Activated B cell treated with CpG ODN at 0.5 μM for 24 hours (primary cell): ENCODE results near the gene STRIT1. TPM values are rescaled to one million over a fixed set of nuclear protein-coding genes. Genes with fewer than 3 reads are reported as not detected.

Experiments
- ATAC-seq: fragments of 200-7000 bp; cut with Tn5 transposase; one replicate; pipeline ENCODE4 v1.10.0; 2021; ENCODE audit warnings: low read depth, mild to moderate bottlenecking, moderate library complexity
- CTCF ChIA-PET: fragments of 350-600 bp; sonication (Branson Sonifier 250); formaldehyde crosslinking; loops from one replicate; lab custom pipeline; 2021; ENCODE audit warnings: antibody characterized with exemption; lab: Charles Lee
- POLR2A ChIA-PET: fragments of 350-600 bp; sonication (Branson Sonifier 250); formaldehyde crosslinking; loops from one replicate; lab custom pipeline; 2021; ENCODE audit warnings: antibody characterized with exemption; lab: Charles Lee
- DNase-seq: peaks from one replicate; pipeline ENCODE4 v3.0.0; 2022
- H3K27ac Mint-ChIP-seq: one replicate; pipeline ENCODE4 v1.8.0; 2020; ENCODE audit warnings: mixed read lengths
- H3K27me3 Mint-ChIP-seq: one replicate; pipeline ENCODE4 v1.8.0; 2021; ENCODE audit warnings: mixed read lengths
- H3K36me3 Mint-ChIP-seq: one replicate; pipeline ENCODE4 v1.8.0; 2021; ENCODE audit warnings: low read depth, mixed read lengths
- H3K4me1 Mint-ChIP-seq: one replicate; pipeline ENCODE4 v1.8.0; 2021; ENCODE audit warnings: mixed read lengths
- H3K4me3 Mint-ChIP-seq: one replicate; pipeline ENCODE4 v1.8.0; 2020; ENCODE audit warnings: mild to moderate bottlenecking, mixed read lengths
- H3K9me3 Mint-ChIP-seq: one replicate; pipeline ENCODE4 v1.8.0; 2020; ENCODE audit warnings: mixed read lengths
- intact Hi-C: fragments of 100-400 bp; cut with micrococcal nuclease; formaldehyde crosslinking; loops from one replicate; pipeline ENCODE4 v1.15.1; 2024
- total RNA-seq: library from RNA; stranded (reverse); gene quantifications from 2 replicates; pipeline ENCODE4 v1.2.3, GENCODE V29; 2022
- TF ChIP-seq, protein P1 (sequence below): fragments of 200-600 bp; IDR thresholded peaks from one replicate; pipeline ENCODE4 v1.8.0; 2022; ENCODE audit warnings: antibody characterized with exemption, mild to moderate bottlenecking

The STRIT1 gene
- total RNA-seq, 1 donor from 2014 or later: not detected

- no peak for ATAC-seq
- TF ChIP-seq, protein P1, sequence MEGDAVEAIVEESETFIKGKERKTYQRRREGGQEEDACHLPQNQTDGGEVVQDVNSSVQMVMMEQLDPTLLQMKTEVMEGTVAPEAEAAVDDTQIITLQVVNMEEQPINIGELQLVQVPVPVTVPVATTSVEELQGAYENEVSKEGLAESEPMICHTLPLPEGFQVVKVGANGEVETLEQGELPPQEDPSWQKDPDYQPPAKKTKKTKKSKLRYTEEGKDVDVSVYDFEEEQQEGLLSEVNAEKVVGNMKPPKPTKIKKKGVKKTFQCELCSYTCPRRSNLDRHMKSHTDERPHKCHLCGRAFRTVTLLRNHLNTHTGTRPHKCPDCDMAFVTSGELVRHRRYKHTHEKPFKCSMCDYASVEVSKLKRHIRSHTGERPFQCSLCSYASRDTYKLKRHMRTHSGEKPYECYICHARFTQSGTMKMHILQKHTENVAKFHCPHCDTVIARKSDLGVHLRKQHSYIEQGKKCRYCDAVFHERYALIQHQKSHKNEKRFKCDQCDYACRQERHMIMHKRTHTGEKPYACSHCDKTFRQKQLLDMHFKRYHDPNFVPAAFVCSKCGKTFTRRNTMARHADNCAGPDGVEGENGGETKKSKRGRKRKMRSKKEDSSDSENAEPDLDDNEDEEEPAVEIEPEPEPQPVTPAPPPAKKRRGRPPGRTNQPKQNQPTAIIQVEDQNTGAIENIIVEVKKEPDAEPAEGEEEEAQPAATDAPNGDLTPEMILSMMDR: no peak
- Mint-ChIP-seq H3K4me3 (no peak overlapping the region), H3K9me3 (no peaks in the 10 kb centered on the region), H3K36me3 (no peaks in the 10 kb centered on the region), H3K27me3 (no peaks in the 10 kb centered on the region), H3K4me1 (no peaks in the 10 kb centered on the region), H3K27ac (no peak overlapping the region)
- intact Hi-C loops: no loop called here
- ChIA-PET CTCF (interaction anchor here (1.2 kb wide), 1 partner anchor 362 kb away, joined by 3 read pairs; no protein-coding TSS in a partner anchor), POLR2A (no interaction called here)
- DNase-seq: no peak
Observed at GRCh38 chr3:155316426-155316825, 22.9 kb upstream of the STRIT1 start.

DNA sequence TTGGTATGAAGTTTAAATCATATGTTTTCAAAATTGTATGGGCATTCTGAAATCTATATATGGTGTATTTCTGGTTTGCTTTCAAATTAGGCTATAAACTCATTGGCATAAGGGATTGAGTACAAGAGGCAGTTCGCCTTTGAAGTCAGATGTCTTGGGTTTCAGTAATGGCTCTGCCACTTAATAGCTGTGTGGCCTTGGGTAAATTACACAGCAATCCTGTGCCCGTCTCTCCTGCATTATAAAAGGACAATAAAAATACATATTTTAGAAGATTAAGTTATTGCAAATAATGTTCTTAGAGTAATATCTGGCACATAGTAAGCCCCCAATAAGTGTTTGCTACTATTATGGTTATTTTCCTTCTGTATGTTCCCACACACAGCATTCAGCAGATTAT lies 20.4 kb upstream of the STRIT1 start:
- ATAC-seq: no peak
- Mint-ChIP-seq H3K27me3 (no peaks in the 10 kb centered on the region), H3K4me1 (no peaks in the 10 kb centered on the region), H3K9me3 (no peaks in the 10 kb centered on the region), H3K27ac (no peak overlapping the region), H3K36me3 (no peaks in the 10 kb centered on the region), H3K4me3 (no peak overlapping the region)
- TF ChIP-seq, protein P1: no peak
- POLR2A ChIA-PET: no interaction called here
- intact Hi-C loops: no loop called here
- CTCF ChIA-PET: no interaction called here
- no peak for DNase-seq

GRCh38 chr3:155313300-155313699 lies 19.8 kb upstream of the STRIT1 start:
- H3K27me3 Mint-ChIP-seq: no peaks in the 10 kb centered on the region
- TF ChIP-seq, protein P1: no peak
- H3K9me3 Mint-ChIP-seq: no peaks in the 10 kb centered on the region
- no peak overlapping the region for H3K4me3 Mint-ChIP-seq
- ATAC-seq (no peak), DNase-seq (no peak)
- intact Hi-C loops: no loop called here
- no peak overlapping the region for H3K27ac Mint-ChIP-seq
- H3K4me1 Mint-ChIP-seq: no peaks in the 10 kb centered on the region
- ChIA-PET CTCF (no interaction called here), POLR2A (no interaction called here)
- H3K36me3 Mint-ChIP-seq: no peaks in the 10 kb centered on the region

- CTCF ChIA-PET: no interaction called here
Observed at GRCh38 chr3:155312781-155313180, 19.3 kb upstream of the STRIT1 start.

GRCh38 chr3:155309581-155309980 lies 16.1 kb upstream of the STRIT1 start:
- ATAC-seq (no peak), DNase-seq (no peak)
- no peak overlapping the region for H3K27ac Mint-ChIP-seq
- H3K9me3 Mint-ChIP-seq: no peaks in the 10 kb centered on the region
- H3K4me3 Mint-ChIP-seq: no peak overlapping the region
- POLR2A ChIA-PET: no interaction called here
- H3K27me3 Mint-ChIP-seq: no peaks in the 10 kb centered on the region
- CTCF ChIA-PET: no interaction called here
- intact Hi-C loops: no loop called here
- TF ChIP-seq, protein P1: no peak
- H3K36me3 Mint-ChIP-seq: no peaks in the 10 kb centered on the region
- no peaks in the 10 kb centered on the region for H3K4me1 Mint-ChIP-seq

More at GRCh38 chr3:155312781-155313180, 19.3 kb upstream of the STRIT1 start:
- Mint-ChIP-seq H3K27me3 (no peaks in the 10 kb centered on the region), H3K36me3 (no peaks in the 10 kb centered on the region), H3K27ac (no peak overlapping the region), H3K9me3 (no peaks in the 10 kb centered on the region), H3K4me3 (no peak overlapping the region), H3K4me1 (no peaks in the 10 kb centered on the region)
- POLR2A ChIA-PET: no interaction called here
- TF ChIP-seq, protein P1: no peak
- no peak for DNase-seq
- intact Hi-C loops: no loop called here
- no peak for ATAC-seq
